NCI-H2171 treated with DMSO at 0.1 percent for 48 hours (cell line): ENCODE measurements around the gene CACNA1C.
A peak's percentile ranks its signal among the peaks of the same experiment; 100 is the strongest.

ENCODE experiments used
- DNase-seq: peaks from one replicate; lab custom pipeline; 2025; lab: John Stamatoyannopoulos, UW

CACNA1C gene

DNA sequence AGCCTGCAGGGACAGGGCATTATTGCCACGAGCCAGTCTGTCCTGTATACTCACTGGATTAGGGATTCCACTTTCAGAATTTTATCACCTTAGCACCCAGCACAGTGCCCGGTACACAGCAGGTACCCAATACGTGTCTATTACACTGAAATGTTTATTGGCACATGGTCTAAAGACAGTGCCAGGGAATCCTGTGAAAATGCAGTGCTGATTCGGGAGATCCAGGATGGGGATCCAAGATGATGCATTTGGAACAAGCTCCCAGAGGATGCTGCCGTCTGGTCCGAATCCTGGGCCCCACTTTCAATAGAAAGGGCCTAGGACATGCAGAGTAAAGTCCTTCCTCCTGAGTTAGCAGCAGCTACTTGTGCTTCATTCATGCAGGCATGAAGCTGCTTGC is 230.7 kb downstream of the CACNA1C start:
- DNase-seq: no peak

DNA sequence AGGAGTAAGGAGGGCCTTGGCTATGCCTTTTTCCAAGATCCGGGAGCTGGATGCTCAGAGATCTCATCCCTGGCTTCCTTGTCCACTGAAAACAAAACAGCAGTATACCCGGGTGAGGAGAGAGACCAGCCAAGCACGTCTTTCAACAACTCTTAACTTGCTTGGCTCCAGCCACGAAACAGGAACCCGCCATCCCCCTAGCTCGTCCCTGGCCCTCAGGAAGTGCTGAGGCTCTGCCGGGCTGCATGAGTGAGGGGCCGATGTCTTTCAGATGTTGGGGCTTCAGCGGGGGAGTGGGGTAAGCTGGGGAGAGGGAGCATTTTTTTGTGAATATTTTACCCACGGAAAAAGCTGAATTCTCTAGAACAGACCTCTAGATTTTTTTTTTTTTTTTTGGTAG is 231.1 kb downstream of the CACNA1C start:
- no peak for DNase-seq

DNA sequence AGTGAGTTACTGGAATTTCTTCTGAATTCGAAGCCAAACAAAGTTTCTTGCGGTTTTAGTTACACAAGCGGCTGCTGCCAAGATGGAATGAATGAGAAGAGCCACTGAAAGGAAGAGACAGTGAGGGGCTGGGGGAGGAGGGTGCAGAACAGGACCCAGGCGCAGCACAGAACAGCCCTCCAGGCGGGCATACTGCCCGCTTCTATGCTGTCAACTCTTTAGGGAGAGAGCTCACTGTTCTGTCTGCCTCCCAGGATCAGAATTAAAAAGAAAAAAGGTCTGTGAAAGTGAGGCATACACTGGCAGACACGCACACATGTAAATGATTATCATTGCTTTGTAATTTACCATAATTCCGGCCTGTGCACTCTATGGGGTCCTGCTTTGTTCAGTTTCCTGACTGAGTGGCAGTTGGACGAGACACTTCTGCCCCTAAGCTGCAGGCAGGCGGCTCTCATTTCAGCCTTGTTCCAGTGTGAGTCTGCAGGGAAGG is 231.6 kb downstream of the CACNA1C start:
- no peak for DNase-seq

DNA sequence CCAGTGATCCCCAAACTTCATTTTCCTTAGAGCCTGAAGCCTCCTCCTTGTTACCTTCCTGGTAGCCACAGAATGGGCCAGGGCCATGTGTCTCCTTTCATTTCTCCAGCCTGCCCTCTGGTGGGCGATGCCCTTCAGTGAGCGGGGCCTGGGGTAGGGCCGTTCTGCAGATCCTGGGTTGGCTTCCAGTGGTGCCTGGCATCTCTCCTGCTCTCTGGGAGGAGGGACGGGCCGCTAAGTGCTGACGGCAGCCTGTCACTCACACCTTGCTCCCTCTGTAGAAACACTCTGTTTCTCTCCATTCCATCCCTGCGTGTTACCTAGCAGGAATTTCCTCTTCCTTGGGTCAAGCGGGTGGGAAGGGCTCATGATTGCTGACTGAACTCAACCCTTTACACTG is 232.1 kb downstream of the CACNA1C start:
- peak; percentile 67 for DNase-seq

DNA sequence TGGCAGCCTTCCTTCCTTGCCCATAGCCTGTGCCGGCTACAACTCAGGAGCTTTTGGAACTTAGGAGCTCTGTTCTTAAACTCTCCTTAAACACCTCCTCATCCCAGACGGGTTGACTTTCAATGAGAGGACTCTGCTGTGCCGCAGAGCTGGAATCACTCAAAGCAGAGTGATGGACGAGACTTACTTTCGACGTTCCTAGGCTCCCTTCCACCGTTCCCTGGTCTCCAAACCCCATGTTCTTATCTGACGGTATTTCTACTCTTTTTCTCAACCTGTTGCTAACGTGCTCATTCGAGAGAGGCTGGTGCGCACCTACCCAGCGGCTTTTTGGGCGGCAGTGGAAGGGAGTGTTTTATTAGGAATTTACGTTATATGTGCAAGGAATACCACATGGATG is 232.7 kb downstream of the CACNA1C start:
- DNase-seq: no peak

DNA sequence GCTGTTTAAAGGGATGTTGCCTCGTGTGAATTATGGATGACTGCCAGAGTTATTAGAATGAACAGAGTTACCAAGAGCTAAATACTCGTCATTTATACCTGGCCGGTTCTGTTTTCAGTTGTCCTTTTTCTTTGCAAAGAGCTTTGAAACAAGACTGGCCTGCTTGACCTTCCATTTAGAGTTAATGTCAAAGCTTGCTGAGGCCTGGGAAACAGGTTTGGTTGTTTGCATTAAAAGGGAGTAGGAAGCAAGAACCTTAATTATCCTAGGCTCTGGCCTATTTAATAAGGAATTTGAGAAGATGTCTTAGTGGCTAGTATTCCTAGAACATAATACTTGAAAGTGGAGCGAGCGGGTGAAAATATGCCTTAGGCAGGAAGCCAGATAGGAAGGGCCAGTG is 233.3 kb downstream of the CACNA1C start:
- no peak for DNase-seq

DNA sequence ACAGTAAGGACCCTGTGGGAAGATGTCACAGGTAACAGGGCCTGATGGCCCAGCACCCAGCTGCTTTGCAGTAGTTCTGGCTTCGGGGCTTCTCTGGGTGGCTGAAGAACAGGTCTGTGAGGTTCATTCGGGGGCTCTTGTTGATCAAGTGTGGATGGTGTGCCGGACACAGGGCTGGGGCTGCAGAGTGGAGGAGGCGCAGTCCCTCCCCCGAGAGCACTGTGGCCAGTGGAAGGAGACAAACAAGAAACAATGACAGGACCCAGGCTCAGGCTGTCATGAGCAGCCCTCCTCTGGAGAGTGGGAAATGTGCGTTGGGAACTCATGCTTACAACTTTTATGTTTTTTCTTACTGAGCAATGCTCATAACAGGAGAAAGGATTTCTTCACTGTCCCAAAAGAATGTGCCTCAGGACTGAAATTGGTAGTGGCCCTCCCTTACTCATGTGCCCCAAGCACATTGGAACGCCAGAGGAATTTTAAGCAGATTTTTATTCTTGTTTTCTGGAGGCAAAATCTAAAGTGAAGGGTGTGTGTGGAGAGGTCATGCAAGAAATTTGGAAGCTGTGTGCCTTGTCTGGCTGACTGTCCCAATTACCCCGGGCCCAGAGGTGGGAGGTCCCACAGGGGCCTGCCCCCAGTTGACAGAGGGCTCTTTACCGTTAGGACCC is 233.8 kb downstream of the CACNA1C start:
- no peak for DNase-seq

DNA sequence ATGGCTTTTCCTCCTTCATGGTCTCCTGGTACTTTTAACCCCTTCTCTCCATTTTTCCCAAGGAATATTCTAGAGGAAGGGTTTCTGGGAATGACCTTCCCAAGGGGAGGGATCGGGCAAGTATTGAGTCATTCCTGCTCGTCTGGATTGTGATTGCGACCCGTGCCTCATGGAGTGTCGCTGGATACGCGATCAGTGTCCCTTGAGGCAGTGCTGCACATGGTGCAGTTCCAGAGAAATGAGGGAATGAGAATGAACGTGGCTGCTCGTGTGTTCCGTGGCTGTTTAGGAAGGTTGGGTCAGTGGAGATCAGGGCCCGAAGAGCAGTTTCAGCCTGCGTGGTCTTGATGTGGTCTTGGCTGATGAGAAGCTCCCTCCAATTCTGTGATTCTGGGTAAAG is 234.4 kb downstream of the CACNA1C start:
- DNase-seq: no peak

DNA sequence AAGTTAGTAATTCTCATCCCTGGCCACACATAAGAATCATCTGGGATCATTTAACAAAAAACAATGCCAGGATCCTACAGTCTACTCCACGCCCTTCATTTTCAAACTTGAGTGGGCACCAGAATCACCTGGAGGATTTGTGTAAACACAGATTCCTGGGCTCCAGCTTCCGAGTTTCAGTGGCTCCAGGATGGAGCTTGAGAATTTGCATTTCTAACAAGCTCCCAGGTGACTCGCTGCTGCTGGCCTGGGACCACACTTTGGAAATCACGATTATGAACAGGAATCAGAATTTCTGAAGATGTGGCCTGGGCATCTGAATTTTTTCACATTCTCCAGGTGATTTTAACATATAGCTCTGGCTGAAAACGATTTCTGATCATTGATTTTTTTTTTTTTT is 234.8 kb downstream of the CACNA1C start:
- DNase-seq: no peak

DNA sequence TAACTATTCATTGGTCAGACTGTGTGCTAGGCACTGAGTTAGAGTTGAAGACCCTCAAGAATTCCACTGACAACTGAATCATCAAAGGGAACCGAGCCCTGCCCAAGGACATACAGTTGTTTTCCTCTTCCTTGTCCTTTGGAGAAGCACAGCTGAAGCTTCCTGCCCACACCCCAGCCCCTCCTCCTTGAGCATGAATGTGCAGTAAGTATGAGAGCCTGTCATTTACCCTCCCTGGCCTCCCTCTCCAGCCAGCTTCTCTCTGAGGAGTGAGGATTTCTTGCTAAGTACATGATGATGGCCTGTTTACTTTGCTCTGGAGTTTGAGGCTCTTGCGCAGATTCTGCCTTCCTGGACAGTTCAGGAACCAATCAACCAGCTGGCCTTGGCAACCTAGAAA is 235.2 kb downstream of the CACNA1C start:
- DNase-seq: no peak

DNA sequence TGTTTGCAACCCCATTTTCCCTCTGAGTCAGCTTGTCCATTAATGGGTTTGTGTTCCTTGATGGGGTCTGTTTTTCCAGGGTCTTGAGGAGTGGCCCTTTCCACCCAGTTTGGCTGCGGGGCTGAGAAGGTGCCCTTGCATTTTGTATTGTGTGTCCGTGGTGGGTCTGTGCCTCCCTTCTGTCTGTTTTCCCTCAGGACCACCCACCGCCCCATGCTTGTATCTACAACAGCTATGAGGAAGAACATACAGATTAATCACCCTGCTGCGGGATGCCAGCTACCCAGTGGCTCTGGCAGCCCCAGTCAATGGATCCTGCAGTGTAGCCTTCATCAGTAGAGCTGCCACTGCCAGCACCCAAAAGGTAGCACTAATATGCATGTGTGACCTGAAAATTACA is 235.7 kb downstream of the CACNA1C start:
- DNase-seq: no peak

DNA sequence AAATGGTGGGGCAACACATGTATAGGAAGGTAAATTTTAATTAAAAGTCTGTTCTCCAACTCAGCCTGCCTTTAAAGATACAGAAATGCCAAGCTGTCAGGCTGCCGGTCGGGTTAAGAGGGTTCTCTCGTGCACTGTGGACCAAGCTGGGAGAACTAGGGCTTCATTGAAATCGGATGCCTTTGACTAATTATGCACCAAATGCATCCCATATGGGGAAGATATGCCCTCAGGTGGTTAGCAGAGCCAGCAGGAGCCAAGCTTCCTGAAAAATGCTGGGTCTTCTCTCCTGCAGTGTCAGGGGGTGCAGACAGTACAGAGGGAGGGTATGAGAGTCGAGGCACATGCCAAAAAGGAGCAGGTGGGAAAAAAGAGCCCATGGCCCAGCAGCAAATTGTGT is 236.1 kb downstream of the CACNA1C start:
- DNase-seq: peak; percentile 94

DNA sequence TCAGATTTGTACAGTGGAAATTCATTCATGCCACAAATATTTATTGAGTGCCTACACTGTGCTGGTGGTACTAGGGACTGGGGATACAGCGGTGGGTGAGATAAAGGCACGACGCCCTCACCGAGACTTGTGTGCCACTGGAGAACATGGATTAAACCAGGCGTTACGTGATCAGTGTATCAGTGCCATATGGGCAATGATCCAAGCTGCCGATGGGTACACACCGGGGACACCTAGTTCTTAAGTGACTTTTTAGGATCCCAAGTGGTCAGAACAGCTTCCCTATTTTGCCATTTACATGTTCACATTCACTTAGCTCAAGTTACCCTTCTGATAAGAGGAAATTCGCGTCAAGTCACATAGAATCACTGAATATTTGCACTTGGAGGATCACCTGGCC is 236.7 kb downstream of the CACNA1C start:
- peak; percentile 78 for DNase-seq

DNA sequence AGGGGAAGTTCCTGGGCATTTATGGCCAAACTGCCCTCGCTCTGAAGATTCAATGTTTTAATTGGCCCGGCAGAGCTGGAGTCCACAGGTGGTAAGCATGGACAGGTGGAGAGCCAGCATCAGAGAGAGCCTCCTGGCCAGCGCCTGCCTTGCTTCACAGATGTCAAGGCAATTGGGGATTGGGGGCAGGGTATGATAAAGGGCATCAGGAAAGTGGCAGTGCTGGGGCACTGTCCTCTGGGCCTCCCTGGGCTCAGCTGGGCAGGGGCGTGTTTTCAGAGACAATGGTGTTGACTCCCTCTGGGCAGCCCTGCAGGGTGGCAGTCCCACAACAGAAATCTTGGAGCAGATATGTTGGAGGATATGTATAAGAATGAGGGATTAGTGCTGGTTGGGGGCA is 237.3 kb downstream of the CACNA1C start:
- DNase-seq: no peak

DNA sequence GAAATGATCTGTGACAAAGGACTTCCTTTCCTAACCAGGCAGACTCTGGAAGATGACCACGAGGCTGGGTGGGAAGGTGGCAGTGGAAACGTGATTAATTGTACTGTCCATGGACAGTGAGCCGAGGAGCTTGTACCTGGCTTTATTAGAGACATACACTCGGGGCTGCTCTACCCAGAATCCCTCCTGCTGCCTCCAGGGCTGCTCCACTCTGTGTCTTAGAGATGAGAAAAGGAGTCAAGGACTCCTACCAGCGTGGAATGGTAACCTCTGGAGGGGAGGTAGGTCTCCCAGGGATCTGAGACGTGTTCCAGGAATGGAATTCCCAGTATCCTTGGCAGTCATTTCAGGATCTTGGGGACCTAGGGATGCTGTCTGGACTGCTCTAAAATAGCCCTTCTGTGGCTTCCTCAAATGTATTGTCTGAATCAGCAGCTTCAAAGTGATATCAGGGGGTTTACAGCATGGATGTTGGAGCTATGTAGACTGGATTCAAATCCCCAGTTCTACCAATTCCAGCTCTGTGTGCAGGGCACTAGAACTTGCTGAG is 237.8 kb downstream of the CACNA1C start:
- no peak for DNase-seq

DNA sequence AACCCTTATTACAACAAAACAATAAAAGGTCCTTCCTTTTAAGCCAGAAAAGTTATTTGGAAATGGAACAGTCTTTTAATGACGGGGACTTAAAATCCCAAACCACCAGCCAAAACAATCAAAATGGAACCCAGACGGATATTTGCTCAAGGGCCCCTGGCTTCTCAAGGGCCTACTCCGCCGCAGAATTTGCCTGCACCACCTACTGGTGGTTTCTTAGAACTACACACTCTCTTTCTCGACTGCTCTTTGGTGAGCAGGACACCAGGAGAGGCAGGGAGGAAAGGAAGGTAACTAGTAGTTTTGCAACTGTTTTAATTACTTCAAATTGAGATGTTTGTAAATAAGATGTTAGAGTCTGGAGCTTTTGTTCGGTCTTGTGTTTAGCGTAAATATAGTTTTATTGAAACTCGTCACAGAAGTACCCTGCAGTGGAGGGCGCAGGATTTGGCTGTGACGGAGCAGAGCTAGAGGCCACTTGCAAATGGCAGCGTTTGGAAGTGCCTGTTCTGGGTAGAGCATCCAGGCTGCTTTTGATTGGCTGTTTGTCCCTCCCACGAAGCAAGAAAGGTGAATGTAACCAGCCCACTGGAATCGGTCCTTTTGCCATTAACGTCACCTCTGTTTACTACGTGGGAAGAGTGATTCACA is 238.5 kb downstream of the CACNA1C start:
- peak; percentile 60 for DNase-seq

DNA sequence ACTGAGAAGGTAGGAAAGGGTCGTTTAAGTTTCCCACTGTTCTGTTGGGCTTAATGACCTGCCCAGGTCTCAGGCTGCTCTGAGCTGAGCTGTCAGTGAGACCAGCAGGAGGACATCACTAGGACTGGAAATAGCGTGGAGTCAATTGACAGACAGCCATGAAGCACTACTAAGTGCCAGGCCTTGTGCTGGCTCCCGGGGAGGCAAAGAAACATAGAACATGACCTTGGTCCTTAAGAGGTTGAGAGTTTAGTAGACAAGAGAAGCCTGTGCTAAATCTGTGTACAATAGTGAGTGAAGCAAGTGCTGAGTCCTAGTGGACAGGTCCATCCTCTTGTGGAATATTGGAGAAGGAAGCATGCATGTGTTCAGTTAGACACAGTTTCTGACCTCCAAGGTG is 239.2 kb downstream of the CACNA1C start:
- DNase-seq: no peak

DNA sequence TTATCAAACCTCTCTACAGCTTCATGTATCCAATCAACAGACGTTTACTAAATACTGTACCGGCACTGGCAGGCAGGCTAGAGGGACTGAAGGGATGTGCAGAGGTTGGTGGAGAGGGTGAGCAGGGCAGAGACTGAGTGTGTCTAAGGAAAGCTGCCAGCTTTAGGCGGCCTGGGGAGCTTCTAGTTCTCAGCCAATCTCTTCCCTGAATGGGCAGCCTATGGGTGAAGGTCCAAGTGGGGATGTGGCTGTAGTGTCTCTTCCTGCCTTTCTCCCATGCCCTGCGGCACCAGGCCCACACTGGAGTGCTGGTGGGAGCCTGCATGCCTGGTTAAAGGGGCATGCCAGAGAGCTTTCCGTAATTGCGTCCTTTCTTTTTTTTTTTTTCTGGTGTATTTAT is 239.8 kb downstream of the CACNA1C start:
- DNase-seq: no peak

DNA sequence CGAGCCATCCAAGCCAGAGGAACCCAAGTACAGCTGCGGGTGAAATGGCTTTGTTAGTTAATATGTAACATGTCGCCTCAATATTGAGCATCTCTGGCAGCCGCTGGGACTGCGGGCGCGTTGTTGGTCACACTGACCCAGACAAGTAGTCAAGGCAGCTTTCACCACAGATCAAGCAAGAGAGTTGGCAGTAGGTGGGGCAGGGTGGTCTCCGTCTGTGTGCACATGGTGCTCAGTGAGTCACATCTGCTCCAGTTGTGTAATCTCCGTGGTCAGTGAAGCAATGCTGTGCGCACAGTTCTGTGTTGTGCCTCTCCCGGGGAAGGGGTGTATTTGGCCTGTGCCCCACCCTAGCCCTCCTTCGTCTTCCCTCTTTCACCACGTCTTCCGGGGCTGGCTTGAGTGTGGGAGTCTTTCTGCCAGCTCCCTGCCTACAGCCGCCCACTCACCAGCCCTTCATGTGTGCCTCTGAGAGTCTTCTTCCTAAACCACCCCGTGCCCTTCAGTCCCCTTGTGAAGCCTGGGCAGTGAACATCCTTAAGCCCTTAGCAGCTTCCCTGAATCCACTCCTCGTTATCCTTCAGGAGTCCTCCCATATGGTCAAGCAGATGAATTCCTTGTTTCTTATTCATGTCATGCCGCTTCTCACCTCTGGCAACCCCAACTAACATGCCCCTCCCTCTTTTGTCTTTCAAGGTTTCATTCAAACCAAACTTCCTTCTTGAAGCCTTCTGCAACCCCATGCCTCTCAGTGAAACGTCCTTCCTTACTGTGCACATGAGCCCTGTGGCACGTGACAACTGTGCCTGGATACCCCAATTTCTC is 242.1 kb downstream of the CACNA1C start:
- no peak for DNase-seq

DNA sequence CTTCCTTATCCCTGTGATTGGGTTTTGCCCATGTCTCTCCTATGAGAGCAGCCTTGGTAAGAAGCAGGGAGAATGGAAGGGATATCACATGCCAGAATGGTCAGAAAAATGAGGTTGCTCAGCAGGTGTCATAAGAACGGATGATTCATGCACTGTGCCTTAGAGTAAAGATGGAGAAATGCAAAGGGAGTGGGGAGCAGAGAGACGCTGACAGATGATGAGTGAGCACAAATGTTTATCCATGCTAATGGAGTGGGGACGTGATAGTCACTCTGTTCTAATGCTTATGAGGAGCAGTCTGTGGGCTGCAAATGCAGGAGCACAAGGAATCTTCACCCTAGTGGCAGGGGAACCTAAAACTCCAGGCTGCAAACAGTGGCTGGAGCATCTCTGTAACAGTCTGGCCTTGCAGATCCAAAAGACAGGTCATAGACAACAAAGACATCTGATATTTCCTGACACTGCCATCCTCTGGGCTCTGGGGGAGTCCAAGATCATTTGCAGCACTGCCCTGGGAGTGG is 243.2 kb downstream of the CACNA1C start:
- DNase-seq: no peak

DNA sequence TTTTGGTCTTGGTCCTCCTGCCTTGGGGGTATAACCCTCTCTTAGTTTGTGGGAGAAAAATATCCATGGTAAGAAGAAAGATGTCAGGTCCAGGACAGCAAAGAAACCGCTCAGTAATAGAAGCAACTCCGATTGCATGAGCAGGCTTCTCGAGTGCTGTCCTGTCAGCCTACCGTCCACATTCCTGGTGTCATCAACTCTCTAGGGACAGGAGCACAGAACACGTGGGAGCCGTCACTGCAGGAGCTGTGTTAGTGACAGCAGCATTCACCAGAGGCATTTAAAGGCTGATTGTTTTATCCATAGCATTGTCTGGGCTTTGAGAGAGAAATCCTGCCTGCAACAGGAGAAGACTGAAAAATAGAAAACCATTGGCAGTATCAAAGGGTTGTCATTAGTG is 244.2 kb downstream of the CACNA1C start:
- no peak for DNase-seq

DNA sequence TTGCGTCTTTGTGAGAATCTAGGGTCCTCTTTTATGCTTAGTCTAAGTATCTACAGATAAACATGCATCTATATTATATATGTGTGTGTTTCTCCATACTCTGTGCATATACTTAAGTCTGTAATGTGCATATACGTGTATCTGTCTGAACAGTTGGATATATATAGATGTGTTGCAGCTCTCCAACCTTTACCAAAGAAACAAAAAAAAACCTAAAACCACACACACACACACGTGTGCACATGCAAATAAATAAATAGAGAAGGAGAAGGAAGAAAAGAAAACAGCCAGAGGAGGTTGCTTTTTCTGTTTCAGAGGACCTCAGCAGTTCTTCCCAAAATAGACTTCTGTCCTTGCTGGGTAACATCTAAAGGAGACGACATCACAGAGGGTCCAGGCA is 244.9 kb downstream of the CACNA1C start:
- DNase-seq: no peak
